ENCODE results near the gene TEKT1.
"Not testable (repeated sequence)": the region's sequence is repeated elsewhere in the genome, so short reads cannot be mapped to it uniquely, and the experiment has no call there.

- TF ChIP-seq, protein P1, sequence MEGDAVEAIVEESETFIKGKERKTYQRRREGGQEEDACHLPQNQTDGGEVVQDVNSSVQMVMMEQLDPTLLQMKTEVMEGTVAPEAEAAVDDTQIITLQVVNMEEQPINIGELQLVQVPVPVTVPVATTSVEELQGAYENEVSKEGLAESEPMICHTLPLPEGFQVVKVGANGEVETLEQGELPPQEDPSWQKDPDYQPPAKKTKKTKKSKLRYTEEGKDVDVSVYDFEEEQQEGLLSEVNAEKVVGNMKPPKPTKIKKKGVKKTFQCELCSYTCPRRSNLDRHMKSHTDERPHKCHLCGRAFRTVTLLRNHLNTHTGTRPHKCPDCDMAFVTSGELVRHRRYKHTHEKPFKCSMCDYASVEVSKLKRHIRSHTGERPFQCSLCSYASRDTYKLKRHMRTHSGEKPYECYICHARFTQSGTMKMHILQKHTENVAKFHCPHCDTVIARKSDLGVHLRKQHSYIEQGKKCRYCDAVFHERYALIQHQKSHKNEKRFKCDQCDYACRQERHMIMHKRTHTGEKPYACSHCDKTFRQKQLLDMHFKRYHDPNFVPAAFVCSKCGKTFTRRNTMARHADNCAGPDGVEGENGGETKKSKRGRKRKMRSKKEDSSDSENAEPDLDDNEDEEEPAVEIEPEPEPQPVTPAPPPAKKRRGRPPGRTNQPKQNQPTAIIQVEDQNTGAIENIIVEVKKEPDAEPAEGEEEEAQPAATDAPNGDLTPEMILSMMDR (conservative IDR thresholded peaks at IDR 0.05; ENCODE audit: low read depth, low read length), result not testable (repeated sequence)
- not testable (repeated sequence) for TF ChIP-seq EZH2 (IDR thresholded peaks at IDR 0.05; ENCODE audit: borderline replicate concordance, low read depth, low read length, poor library complexity, severe bottlenecking)
These were observed 56.6 kb downstream of the TEKT1 start for GRCh38 chr17:6774906-6775305.

Data from A673 (cell line).